OCI-LY7 (cell line): ENCODE measurements around the gene RNF32.

ENCODE experiments used
- CTCF ChIP-seq: fragments of 200-600 bp; sonication (generic); conservative IDR thresholded peaks from 2 replicates; pipeline ENCODE4 v1.5.1; 2014; ENCODE audit warnings: mild to moderate bottlenecking, antibody characterized with exemption, low read length, moderate library complexity, mixed read lengths
- EZH2phosphoT487 ChIP-seq: fragments of 200-600 bp; sonication (generic); IDR thresholded peaks from 2 replicates; pipeline ENCODE4 v1.6.1; 2018; ENCODE audit warnings: low read depth, borderline replicate concordance, mild to moderate bottlenecking, mixed run types, antibody characterized with exemption, low read length, moderate library complexity, mixed read lengths

DNA sequence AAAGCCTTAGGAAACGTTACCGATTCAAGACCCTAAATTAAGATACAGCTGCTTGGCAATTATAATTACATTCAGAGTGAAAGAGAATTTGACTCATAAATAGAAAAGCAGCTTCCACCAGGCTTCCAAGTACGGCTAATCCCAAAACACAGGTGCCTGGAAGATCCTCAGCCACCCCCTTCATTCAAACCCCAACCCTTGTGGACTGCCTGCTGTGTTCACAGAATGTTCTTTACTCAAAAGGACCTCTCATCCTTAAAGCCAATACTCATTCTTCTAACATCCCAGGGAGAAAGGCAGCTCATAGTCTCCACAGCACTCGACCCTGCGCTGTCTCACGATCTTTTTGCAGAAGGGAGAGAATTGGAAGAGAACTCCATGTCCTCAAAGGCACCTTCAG, 32.9 kb downstream of the RNF32 start:
- TF ChIP-seq EZH2phosphoT487 (no peak), CTCF (no peak)
